CD4-positive, alpha-beta T cell treated with Interleukin-10 for 1 hour (primary cell): Measurements from ENCODE around the gene RPP25.

Source experiments
- DNase-seq: peaks from one replicate; pipeline ENCODE4 v3.0.0-alpha.2; 2020

Gene RPP25, protein sequence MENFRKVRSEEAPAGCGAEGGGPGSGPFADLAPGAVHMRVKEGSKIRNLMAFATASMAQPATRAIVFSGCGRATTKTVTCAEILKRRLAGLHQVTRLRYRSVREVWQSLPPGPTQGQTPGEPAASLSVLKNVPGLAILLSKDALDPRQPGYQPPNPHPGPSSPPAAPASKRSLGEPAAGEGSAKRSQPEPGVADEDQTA

DNA sequence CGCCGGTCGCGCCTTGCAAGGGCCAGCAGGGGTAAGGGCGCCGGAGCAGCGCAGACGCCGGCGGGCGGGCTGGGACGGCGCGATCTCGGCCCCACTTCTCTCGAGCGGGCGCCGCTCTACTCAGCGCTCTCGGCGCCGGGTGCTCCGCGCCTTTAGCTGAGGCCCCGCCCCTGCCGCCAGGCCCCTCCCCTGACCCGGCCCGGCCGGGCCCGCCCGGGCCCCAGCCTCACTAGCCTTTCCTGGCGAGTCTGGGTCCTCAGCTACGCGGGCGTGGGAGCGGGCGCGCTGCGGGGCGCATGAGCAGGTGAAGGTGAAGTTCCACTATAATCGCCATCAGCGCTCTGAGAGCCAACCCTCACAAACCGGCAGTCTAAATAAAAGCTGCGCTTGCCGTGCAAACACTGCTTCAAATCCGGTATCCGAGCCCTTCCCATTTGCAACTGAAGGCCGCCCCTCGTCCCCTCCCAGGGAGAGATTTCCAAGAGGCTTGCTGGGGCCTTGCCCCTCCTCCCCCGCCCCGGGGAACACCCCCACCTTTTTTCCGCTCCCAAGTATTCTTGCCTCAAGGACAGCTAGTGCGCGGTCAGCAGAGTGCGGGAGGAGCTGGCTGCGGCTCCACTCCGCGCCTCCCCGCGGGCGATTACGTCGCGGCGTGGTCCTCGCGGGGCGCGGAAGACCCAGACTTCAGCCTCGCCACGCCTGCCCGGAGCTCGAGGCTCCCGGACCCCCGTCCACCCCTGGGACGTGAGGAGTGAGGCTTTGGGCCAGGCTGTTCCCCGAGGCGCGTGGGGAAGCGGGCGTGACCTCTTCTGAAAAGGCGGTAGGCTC lies at the start of gene RPP25:
Gene RPP25 (minus strand): TSS at position 125 of the 828 bp plus-strand sequence. CDS start 189 bp downstream, outside the sequence.
- peak; percentile 70 for DNase-seq

DNA sequence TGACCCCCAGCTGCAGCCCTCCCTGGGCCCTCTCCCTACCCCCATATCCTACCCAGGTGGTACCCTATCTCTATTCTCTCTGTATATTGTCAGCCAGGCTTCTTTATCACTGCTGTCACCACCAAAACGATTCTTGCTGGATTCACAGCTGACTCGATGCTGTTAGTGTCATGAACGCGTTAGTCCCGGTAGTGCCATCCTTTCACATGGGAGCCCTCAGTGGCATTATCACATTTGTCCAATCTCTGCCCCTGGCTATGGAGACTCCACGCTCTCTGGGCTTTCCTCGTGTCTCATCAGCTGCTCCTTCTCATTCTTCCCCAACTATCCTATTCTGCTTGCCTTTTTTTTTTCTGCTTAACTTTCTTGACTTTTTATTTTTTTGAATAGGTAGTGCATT lies 45.8 kb upstream of the RPP25 start:
- DNase-seq, result no peak

DNA sequence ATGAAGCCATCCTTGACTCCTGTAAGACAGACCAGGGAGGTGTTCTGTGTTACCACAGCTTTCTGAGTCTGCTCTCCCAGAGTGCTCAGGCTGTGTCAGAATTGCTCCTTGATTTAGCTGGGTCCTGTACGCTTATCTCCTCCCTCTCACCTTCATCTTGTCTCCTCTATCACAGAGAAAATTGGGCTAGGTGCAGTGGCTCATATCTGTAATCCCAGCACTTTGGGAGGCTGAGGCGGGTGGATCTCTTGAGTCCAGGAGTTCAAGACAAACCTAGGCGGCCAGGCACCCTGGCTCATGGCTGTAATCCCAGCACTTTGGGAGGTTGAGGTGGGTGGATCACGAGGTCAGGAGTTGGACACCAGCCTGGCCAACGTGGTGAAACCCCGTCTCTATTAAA lies 44.7 kb upstream of the RPP25 start:
- no peak for DNase-seq

DNA sequence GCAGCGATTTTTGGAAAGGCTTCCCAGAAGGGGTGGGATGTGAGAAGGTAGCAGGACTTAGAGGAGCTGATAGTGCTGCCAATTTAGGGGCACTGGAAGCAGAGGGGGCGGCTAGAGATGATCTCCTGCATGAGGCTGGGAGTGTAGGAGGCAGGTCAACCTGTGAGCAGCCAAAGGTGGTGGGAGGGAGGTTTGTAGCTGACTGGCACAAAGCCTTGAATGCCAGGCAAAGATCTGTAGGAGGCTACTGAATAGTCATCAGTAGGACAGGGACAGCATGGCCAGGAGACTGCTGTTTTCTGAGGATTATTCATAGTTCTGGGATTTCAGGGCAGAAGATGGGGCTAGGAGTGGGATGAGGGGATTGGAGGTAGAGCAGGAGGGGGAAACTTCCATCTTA lies 41.0 kb upstream of the RPP25 start:
- DNase-seq, result no peak

DNA sequence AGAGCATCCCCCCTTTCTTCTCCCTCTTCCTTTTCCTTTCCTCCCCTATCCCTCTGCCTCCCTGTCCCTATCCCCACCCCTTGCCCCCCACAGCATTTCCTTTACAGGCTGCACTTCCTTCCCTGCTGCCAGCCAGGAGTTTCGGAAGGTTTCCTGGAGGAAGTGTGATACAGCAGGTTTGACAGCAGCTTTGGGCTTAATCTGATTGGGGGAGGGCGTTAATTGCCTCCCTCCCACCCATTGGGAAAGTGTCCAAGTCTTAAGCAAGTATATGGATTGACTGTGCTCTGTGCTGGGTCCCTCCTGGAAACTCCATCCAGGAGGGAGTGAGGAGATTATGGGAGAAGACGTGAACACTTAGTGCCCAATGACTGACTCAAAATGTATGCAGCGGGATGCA lies 40.6 kb upstream of the RPP25 start:
- DNase-seq, result no peak

DNA sequence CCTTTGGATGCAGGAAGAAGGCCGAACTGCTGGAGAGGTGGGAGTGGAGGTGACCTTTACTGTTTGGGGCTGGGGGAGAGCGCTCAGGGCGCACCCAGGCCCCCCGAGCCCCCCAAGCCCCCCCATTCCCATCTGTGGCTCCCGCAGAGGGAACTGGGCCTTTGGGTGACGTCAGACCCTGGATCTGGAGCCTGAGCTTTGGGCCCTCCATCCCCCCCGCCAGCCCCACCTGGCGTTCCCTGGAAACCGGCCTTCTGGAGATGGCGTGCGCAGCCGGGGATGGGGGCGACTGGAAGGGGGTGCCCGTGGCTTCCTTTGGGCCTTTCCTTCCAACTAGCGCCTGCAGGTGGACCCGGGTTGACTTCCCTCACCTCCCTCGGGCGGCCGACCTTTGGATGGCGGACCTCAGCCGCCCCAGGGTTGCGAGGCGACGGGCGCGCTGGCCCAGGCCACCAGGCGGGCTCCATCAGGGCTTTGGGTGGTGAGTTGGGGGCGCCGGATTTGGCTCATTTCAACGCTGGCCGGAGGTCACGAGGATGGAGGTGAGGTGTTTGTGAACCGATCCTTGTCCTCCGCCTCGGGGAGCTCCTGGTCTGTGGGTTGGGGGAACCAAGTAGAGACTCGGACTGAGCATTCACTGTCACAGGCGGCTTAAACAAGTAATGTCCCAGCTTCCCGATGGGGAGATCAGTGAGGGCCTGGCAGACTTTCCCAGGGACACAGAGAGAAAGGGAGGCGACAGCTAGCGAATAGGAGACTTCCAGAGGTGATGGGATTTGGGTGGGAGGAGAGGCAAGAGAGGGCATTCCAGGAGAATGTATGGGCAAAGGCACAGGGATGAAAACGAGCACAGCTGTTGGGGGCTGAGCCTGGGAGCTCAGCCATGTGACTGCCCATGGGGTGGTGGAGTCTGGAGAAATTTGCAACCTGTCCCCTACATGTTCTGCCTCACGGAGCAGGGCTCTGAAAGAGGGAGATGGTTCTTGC lies 39.5 kb upstream of the RPP25 start:
- no peak for DNase-seq

DNA sequence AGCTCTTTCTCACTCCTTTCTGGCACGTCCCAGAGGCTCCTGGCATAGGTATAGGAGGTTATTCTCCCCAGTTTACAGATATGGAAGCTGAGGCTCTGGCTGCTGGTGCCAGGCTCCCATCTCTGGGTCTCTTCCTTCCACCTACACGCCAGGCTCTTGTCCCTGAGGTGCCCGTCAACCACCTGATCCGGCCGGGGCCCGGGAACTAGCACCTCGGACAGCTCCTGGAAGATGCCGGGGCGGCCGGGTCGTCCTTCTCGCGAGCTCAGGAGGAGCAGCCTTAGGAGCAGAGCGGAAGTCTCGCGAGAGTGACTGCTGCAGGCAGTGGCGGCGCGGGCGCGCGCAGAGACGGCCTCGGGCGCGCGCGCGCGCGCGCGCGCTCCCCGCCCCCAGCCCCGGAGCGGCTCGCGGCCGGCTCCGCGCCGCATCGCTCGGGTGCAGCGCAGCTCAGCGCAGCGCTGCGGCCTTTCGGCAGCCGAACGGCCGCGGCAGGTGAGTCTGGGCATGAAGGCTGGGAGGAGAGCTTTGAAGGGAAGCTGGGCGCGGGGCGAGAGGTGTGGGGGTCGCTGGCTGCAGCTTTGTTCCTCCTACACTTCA lies 38.7 kb upstream of the RPP25 start, which contains the start of gene SCAMP5:
Gene SCAMP5 (plus strand): TSS at position 382 of the 597 bp plus-strand sequence. CDS start 16,277 bp downstream, outside the sequence.
- peak; percentile 93 for DNase-seq

DNA sequence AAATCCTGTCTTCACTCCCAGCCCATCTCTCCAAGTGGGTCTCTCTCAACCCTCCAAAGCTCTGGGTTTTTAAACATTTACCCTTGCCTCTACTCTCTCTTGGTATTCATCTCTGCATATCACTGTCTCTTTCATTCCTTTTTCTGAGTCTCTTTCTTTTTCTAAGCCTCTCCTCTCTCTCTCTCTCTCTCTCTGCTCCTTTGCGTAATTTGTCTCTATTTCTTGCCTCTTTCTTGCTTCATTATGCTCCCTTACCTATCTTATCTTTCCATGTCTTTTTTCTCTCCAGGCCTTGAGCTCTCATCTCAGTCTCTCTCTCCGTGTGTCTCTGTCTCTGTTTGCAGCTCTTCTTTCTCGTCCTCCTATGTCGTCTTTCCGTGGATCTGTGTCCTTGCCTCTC lies 38.1 kb upstream of the RPP25 start:
- no peak for DNase-seq

DNA sequence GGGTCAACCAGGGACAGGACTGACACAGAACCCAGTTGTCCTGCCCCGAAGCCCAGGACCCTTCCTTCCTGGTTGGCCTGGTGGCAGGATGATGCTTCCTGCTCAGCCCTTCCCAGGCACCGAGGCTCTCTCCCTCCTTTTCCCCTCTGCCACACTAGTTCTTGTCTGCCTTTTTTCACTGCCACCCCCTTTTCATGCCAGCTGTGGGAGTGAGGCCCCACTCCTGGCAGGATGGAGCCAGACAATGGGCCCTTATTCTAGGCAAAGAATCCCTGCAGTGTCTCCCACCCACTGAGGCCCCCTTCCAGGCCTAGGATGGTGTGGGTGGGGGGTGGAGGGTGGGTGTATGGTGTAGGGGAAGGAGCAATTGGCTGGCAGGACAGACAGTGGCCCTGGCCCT lies 37.7 kb upstream of the RPP25 start:
- DNase-seq, result no peak

DNA sequence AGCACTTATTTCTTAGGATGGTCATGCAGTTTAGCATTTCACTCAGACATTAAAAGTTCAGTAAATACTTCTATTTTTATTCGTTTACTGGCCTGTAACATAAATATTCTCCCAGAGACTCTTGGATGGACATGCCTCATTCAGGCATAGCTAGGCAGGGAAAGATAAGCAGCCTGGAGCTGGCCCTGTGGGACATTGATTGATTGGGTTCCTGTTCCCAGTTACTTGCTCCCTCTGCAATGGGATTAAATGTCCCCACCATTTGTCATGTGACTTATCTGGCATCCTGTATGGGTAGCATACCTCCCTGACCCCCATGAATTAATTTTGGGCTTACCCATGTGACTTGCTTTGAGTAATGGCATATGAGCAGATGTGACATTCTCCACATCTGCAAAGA lies 36.0 kb upstream of the RPP25 start:
- no peak for DNase-seq

DNA sequence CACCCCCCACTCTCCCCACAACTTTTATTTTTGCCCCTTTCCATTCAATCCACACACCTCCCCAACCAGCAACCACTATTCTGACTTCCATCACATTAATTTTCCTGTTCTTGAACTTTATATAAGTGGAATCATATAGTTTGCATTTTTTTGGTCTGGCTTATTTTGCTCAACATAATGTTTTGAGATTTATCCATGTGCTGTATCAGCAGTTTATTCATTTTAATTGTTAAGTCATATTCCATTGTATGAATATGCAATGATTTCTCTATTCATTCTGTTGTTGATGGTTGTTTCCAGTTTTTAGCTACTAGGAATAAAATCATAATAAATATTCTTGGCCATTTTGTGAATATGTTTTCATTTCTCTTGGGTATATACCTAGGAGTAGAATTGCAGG lies 33.0 kb upstream of the RPP25 start:
- DNase-seq, result no peak

DNA sequence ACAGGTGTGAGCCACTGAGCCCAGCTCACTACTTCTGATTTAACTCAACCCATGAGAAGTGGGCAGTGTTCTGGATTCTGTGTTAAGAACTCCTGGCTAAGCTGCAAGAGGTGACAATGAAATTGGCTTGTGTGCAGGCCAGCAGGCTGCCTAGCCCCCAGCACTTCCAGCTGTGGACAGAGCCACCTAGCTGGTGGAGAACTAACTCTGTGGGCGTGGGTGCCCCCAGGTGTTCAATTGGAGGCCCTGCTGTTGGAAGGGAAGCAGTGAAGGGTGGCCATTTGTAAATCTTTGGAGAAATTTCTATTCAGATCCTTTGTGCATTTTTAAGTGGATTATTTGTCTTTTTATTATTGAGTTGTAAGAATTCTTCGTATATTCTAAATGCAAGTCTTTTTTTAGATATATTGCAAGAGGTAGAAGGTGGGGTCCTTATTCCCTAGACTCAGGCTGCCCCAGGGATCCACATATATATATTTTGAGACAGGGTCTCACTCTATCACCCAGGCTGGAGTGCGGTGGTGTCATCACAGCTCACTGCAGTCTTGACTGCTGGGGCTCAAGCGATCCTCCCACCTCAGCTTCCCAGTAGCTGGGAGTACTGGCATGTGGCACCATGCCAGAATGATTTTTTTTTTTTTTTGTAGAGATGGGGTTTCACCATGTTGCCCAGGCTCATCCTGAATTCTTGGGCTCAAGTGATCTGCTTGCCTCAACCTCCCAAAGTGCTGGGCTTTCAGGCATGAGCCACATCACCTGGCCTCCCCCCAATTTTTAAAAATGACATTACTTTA lies 31.6 kb upstream of the RPP25 start:
- peak; percentile 31 for DNase-seq

DNA sequence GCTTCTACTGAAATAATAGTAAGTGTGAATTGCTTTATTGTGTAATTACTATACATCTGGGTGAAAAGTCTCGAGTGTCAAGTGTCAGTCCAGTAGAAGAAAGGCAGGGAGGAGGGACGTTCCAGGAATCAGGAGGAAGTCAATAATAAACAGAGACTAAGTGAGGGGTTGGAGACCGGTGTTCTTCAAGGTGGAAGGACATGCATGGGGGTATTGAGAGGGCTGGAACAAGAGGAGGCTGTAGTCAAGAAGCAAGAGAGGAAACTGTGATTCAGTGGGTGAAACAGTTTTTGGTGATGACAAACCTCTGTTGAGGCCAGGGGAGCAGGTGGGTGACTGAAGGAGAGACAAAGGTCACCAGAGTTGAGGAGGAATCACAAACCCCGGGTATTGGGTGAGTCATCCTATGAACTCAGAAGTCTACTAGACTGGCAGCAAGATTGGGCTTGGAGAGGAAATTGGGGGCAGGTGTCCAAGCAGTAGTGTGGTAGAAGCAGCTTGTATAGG lies 27.2 kb upstream of the RPP25 start:
- no peak for DNase-seq

DNA sequence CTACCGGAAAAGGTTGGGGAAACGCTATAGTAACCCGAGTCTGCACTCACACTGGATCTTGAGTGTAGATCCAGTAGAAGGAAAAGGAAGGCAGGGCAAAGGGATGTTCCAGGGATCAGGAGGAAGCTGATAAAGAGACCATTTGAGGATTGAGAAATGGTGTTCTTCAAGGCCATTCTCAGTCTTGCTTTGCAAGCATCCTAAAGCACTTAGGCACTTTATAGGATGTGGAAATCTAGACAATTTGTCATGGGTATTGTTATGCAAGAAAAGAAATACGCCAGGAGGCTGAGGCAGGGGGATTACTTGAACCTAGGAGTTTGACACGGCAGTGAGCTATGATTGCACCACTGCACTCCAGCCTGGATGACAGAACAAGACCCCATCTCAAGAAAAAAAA lies 25.6 kb upstream of the RPP25 start:
- DNase-seq, result no peak

DNA sequence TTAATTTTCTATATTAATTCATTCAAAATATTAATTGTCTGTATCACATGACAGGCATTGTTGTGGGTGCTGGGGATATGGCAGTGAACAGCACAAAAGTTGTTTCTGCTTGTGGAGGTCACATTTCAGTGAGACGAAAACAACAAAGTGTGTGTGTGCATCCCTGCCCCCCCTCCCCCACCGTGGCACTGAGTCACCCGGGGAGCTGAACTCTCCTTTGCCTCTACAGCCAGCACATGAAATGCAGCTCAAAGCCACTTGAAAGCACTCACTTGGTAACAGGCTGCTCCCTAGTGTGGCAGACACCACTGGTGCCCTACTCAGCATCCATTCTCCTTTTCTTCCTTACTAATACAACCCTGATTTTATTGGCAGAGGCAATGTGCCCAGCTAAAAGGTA lies 21.9 kb upstream of the RPP25 start:
- no peak for DNase-seq

DNA sequence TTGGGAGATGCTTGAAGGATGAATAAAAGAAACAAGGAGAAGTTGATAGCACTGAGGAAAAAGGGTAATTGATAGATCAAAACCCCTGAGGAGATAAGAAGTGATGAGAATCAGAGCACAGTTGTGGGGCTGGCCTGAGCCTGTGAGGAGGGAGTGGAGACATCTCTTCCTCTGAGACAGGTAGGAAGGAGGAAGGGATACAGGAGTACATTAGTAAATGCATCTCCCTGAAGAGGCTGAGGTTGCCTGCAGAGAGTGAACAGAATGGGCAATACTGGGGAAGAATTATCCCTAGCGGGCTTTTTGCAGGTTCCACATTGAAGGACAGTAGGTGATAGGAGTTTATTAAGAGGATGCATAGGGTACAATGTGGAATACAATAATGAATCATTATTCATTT lies 21.5 kb upstream of the RPP25 start:
- no peak for DNase-seq

DNA sequence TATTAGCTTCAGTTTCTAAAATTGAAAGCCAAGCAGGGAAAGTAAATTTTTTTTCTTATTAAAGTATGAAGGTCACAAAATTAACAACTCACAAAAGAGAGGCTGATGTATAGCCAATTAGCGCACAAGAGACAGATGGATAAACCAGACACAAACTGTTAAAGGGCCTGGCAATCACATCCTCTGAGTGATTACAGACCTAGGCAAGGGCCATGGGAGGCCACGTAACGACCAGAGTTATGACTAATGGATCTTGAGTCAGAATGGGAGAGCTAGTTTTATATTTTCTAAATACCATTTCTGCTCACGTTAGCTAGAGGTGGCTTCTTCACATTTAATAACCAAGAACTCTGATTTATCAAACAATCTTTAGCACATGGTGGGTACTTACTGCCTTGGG lies 21.0 kb upstream of the RPP25 start:
- DNase-seq, result no peak

DNA sequence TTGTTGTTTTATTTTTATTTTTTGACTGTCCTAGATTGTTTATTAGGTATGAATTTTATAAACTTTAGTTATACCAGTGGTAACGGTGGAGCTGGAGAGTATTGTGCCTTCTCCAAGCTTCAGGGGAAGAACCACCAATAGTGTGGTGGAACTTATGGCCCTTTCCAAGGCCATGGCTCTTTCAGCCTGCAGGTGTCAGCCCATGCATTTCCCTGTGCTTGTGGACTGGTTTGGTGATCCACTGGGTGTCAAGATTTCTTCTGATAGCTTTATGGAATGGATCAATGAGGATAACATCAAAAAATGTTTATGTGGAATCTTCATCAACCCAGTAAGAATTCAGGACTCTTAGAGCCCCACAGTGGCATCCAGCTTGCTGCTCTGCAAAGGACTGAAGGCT lies 19.6 kb upstream of the RPP25 start:
- no peak for DNase-seq

DNA sequence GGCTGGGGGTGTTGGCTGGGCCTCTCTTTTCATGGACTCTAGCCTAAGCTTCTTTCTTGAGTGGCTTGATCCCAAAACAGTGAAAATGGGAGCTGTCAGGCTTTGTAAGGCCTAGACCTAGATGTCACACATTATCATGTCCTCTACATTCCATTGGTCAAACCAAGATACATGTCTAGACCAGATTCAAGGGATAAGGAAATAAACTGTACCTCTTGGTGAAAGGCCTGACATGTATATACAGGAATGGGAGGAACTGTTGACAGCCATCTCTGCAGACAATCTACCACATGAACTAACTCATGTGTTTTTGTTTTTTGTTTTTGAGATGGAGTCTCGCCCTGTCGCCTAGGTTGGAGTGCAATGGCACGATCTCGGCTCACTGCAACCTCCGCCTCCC lies 11.1 kb upstream of the RPP25 start:
- no peak for DNase-seq

DNA sequence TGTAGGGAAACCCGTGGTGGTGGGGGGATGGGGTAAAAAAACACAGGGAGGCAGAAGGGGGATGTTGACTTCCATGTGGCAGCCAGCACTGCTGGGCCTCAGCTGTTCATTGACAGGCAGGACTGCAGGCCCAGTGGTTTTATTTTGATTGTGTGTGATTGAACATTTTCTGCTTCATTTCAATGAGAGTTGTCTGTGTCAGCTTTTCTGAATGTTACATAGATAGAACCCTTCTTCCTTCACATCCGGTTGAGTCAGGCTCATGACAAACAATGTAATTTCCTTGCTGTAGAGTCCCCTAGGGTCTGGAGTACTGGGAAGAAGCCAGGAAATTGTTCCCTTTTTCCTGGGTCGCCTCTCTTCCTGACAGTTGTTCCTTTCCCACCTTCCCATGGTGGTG lies 8.2 kb upstream of the RPP25 start:
- no peak for DNase-seq

DNA sequence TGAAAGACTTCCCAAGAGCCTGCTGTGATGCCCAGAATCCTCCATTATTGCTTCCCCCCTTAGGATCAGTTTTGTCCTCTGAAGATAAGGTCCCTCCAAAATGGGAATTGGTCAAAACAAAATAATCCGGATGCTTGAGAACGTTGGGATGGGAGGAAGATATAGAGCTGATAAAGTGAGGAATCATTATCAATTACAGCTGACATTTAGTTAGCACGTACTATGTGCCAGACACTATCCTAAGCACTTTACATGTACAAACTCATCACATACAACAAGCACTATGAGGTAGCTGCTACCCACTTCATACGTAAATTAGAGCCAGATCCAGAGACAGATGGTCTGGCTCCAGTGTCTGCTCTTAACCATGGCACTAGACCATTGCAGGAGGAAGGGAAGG lies 6.6 kb upstream of the RPP25 start:
- DNase-seq, result no peak

DNA sequence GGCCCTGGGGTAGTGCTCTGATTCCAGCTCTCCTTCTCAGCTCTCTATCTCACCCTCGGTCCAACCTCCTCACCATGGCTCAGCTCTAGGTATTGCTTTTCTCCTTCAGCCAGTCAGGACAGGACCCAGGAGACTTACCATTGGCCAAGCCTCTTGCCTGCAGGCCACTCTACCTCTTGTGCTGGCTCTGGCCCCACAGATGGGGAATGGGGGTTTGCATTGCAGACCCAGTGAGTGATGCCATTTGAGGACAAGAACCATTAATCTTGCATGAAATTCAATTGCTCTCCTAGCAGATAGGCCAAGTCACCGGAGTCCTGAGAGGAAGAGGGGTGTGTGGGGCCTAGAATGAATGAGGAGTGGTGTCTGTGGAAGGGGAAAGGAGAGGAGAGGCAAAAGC lies 6.1 kb upstream of the RPP25 start:
- no peak for DNase-seq
